GM06990 (cell line): Measurements from ENCODE around the gene COL5A1.

Experiments used
- DNase-seq: peaks from one replicate; pipeline ENCODE4 v3.0.0-alpha.2; 2011; ENCODE audit not compliant: insufficient read length; ENCODE audit errors: extremely low read depth
- H3K27me3 ChIP-seq: replicated peaks from 2 replicates; pipeline ENCODE4 v1.6.0; 2011; ENCODE audit warnings: low read length; ENCODE audit not compliant: control insufficient read depth, insufficient read depth
- H3K36me3 ChIP-seq: 2 replicates; pipeline ENCODE4 v1.5.1; 2011; ENCODE audit warnings: low read length; ENCODE audit not compliant: control insufficient read depth, insufficient read depth
- H3K4me3 ChIP-seq: replicated peaks from 2 replicates; pipeline ENCODE4 v1.5.1; 2011; ENCODE audit warnings: low read depth, mild to moderate bottlenecking, control low read depth, low read length
- TF ChIP-seq, protein P1 (sequence below): IDR thresholded peaks from 2 replicates; pipeline ENCODE4 v1.5.1; 2011; ENCODE audit warnings: low read length, control low read depth, mild to moderate bottlenecking, inconsistent platforms; ENCODE audit not compliant: insufficient read depth, poor library complexity, severe bottlenecking

Gene COL5A1

GRCh38 chr9:134724202-134724911, 82.8 kb downstream of the COL5A1 start:
- H3K27me3 ChIP-seq, result no peaks in the 10 kb centered on the region; the same call in 1 of the 2 replicates
- no peak overlapping the region for H3K4me3 ChIP-seq
- H3K36me3 ChIP-seq, result no peaks in the 10 kb centered on the region
- no peak for DNase-seq
- TF ChIP-seq, protein P1, sequence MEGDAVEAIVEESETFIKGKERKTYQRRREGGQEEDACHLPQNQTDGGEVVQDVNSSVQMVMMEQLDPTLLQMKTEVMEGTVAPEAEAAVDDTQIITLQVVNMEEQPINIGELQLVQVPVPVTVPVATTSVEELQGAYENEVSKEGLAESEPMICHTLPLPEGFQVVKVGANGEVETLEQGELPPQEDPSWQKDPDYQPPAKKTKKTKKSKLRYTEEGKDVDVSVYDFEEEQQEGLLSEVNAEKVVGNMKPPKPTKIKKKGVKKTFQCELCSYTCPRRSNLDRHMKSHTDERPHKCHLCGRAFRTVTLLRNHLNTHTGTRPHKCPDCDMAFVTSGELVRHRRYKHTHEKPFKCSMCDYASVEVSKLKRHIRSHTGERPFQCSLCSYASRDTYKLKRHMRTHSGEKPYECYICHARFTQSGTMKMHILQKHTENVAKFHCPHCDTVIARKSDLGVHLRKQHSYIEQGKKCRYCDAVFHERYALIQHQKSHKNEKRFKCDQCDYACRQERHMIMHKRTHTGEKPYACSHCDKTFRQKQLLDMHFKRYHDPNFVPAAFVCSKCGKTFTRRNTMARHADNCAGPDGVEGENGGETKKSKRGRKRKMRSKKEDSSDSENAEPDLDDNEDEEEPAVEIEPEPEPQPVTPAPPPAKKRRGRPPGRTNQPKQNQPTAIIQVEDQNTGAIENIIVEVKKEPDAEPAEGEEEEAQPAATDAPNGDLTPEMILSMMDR, result no peak

DNA sequence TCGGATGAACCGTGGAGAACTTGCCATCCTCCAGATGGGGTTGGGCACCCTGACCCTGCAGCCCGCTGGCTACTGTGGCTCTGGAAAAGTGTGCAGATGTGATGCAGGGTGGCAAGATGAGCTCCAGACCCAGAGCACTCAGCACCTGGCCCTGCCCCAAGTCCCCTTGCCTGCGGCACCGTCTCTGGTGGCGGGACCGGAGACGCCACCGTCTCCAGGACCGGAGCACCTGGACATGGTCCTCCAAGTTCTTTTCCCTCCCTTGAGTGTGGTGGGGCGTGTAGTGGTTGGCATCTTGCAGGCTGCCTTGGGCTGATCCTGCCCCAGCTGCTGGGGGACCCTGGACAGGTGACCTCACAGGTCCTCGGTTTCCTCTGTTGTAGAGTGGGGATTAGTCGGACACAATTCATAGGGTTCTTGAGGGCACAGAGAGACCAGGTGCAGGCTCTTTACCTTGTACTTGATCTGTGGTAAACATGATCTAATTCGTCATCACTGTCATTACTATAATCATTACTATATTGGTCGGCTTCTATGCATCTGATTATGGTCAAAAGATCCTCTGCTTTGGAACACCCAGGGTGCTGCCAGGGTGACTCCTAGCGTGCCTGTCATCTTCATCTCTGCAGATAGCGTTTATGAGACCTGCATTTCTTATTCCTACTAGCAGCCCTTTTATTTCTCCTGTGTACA, 83.5 kb downstream of the COL5A1 start:
- DNase-seq, result no peak
- Histone ChIP-seq H3K27me3 (no peaks in the 10 kb centered on the region; the same call in 1 of the 2 replicates), H3K4me3 (no peak overlapping the region), H3K36me3 (no peaks in the 10 kb centered on the region)
- TF ChIP-seq, protein P1, result no peak

- TF ChIP-seq, protein P1, result no peak
- DNase-seq, result no peak
- no peak overlapping the region for H3K4me3 ChIP-seq
- no peaks in the 10 kb centered on the region for H3K36me3 ChIP-seq
- no peaks in the 10 kb centered on the region; the same call in 1 of the 2 replicates for H3K27me3 ChIP-seq
These were observed 84.0 kb downstream of the COL5A1 start for GRCh38 chr9:134725605-134725940.

DNA sequence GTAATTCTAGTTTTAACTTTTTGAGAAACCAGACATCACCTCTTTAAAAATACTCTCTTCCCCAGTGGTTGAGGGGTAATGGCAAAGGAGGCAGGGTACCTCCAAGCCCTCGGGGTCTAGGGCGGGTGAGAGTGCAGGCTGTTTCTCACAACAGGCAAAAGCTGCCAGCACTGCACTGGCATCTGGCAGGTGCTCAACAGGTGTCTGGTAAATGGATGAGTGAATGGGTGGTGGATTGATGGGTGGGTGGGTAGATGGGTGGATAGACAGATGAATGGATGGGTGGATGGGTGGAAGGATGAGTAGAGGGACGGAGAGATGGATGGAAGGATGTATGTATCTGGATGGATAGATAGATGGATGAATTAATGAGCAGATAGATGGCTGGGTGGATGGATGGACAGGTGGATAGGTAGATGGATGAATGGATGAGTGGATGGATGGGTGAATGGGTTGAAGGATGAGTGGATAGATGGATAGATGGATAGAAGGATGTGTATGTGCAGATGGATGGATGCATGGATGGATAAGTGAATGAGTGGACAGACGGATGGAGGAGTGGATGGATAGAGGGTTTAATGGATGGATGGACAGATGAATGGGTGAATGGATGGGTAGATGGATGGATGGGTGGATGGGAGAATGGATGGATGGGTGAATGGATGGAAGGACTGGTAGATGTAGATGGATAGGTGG, 84.6 kb downstream of the COL5A1 start:
- no peak for DNase-seq
- H3K27me3 ChIP-seq, result no peaks in the 10 kb centered on the region; the same call in 1 of the 2 replicates
- H3K36me3 ChIP-seq, result no peaks in the 10 kb centered on the region
- TF ChIP-seq, protein P1, result no peak
- H3K4me3 ChIP-seq, result no peak overlapping the region

DNA sequence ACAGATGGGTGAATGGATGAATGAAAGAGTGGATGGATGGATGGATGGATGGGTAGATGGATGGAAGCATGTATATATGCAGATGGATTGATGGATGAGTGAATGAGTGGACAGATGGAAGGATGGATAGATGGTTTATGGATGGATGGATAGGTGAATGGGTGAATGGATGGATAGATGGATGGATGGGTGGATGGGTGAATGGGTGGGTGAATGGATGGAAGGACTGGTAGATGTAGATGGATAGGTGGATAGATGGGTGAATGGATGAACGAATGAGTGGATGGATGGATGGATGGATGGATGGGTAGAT, 85.1 kb downstream of the COL5A1 start:
- DNase-seq, result no peak
- Histone ChIP-seq H3K36me3 (no peaks in the 10 kb centered on the region), H3K27me3 (no peaks in the 10 kb centered on the region; the same call in 1 of the 2 replicates), H3K4me3 (no peak overlapping the region)
- TF ChIP-seq, protein P1, result no peak
